Thymus (tissue), 11 donors: ENCODE results near the gene ADGRB3. TPM values are rescaled to one million over a fixed set of nuclear protein-coding genes. Genes with fewer than 3 reads are reported as not detected.

Source experiments
- DNase-seq, 9 donors: peaks; one replicate each; pipeline ENCODE4 v3.0.0-alpha.2; 2013; ENCODE audit warnings: low spot score in 9 of 9, low read depth in 6 of 9, missing footprints in 1 of 9
- H3K27ac ChIP-seq, 2 donors: one replicate each; pipeline ENCODE4 v1.5.1; 2013; ENCODE audit warnings: control low read depth in 1 of 2, low read depth in 1 of 2, low read length in 1 of 2, mild to moderate bottlenecking in 1 of 2, moderate library complexity in 1 of 2
- H3K27me3 ChIP-seq, 2 donors: one replicate each; pipeline ENCODE4 v1.5.1; 2013; ENCODE audit warnings: low read length in 1 of 2; ENCODE audit not compliant: control insufficient read depth in 2 of 2, insufficient read depth in 1 of 2
- H3K36me3 ChIP-seq, 2 donors: one replicate each; pipeline ENCODE4 v1.5.1; 2013; ENCODE audit warnings: low read length in 1 of 2, mild to moderate bottlenecking in 1 of 2, moderate library complexity in 1 of 2; ENCODE audit not compliant: control insufficient read depth in 2 of 2, insufficient read depth in 2 of 2
- H3K4me1 ChIP-seq, 2 donors: one replicate each; pipeline ENCODE4 v1.5.1; 2013; ENCODE audit warnings: low read length in 2 of 2; ENCODE audit not compliant: control insufficient read depth in 2 of 2, insufficient read depth in 2 of 2
- H3K4me3 ChIP-seq, 2 donors: one replicate each; pipeline ENCODE4 v1.5.1; 2013; ENCODE audit warnings: low read length in 2 of 2, control low read depth in 1 of 2, mild to moderate bottlenecking in 1 of 2
- H3K9me3 ChIP-seq, 2 donors: one replicate each; pipeline ENCODE4 v1.5.1; 2013; ENCODE audit warnings: low read length in 1 of 2, mild to moderate bottlenecking in 1 of 2; ENCODE audit not compliant: control insufficient read depth in 2 of 2, insufficient read depth in 1 of 2
- WGBS: extraction: QIAGEN DNeasy Blood & Tissue Kit; methylation state at CpG from one replicate; pipeline ENCODE4 v1.1.7; 2013; 5-methylcytosine and 5-hydroxymethylcytosine counted together
- polyA plus RNA-seq: library from polyadenylated mRNA; stranded (reverse); fragments of 200-250 nt; gene quantifications from one replicate; pipeline ENCODE4 v1.2.3, GENCODE V29; 2013
- total RNA-seq: library from RNA; stranded (reverse); fragments of 120-200 nt; gene quantifications from one replicate; pipeline ENCODE4 v1.2.4, GENCODE V29; 2013
- donor health status: healthy.

ADGRB3 gene
- total and polyA plus RNA-seq, 2 donors = 0.09 TPM

GRCh38 chr6:68639826-68640490, 4.9 kb downstream of the ADGRB3 start:
- WGBS = 33% methylated on average over 13 of the region's 13 CpGs
- Histone ChIP-seq H3K27me3 (peaks cover 17 to 31% of the 10 kb centered on the region in 2 donors), H3K4me1 (peaks cover 0 to 7% of the 10 kb centered on the region in 2 donors), H3K4me3 (no peak overlapping the region), H3K27ac (no peak overlapping the region), H3K36me3 (no peaks in the 10 kb centered on the region), H3K9me3 (no peaks in the 10 kb centered on the region)
- no peak for DNase-seq

- peaks cover 12 to 27% of the 10 kb centered on the region in 2 donors for H3K27me3 ChIP-seq
- WGBS = 17% methylated on average over 3 of the region's 3 CpGs
- H3K4me3 ChIP-seq = no peak overlapping the region
- no peak for DNase-seq
- H3K4me1 ChIP-seq = peaks cover 0 to 5% of the 10 kb centered on the region in 2 donors
- no peaks in the 10 kb centered on the region for H3K9me3 ChIP-seq
- H3K36me3 ChIP-seq = no peaks in the 10 kb centered on the region
- no peak overlapping the region for H3K27ac ChIP-seq
Observed at GRCh38 chr6:68640491-68640835, 5.4 kb downstream of the ADGRB3 start.

- no peaks in the 10 kb centered on the region for H3K4me1 ChIP-seq
- no peak for DNase-seq
- H3K27ac ChIP-seq = no peak overlapping the region
- WGBS = 87% methylated on average over 2 of the region's 2 CpGs
- H3K4me3 ChIP-seq = no peak overlapping the region
- H3K9me3 ChIP-seq = no peaks in the 10 kb centered on the region
- H3K27me3 ChIP-seq = peaks cover 5 to 20% of the 10 kb centered on the region in 2 donors
- H3K36me3 ChIP-seq = no peaks in the 10 kb centered on the region
Observed at GRCh38 chr6:68641172-68641571, 6.1 kb downstream of the ADGRB3 start.

- no peaks in the 10 kb centered on the region for H3K36me3 ChIP-seq
- no peak for DNase-seq
- no peak overlapping the region for H3K27ac ChIP-seq
- no peaks in the 10 kb centered on the region for H3K4me1 ChIP-seq
- H3K9me3 ChIP-seq = no peaks in the 10 kb centered on the region
- peaks cover under 1 to 12% of the 10 kb centered on the region in 2 donors for H3K27me3 ChIP-seq
- no peak overlapping the region for H3K4me3 ChIP-seq
Observed at GRCh38 chr6:68642081-68642480, 7.0 kb downstream of the ADGRB3 start.

DNA sequence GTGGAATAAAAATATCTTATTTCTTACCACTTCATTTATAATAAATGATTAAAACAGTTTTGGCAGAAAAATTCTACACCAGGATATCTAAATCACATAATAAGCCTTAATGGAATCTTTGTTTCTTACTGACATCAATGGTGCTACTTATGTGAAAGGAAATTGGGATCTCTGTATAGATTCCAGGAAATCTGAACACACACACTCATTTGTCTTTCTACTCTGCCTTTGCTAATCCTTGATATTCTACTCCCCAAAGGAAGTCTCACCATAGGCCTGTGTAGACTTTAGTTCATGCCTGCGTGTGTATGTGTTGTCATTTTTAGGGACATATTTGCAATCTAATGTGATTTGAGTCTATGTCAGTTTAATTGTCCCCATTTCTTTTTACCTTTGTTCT, 7.9 kb downstream of the ADGRB3 start:
- no peak overlapping the region for H3K27ac ChIP-seq
- H3K4me3 ChIP-seq = no peak overlapping the region
- DNase-seq = no peak
- no peaks in the 10 kb centered on the region for H3K4me1 ChIP-seq
- H3K27me3 ChIP-seq = peaks cover 0 to 4% of the 10 kb centered on the region in 2 donors
- no peaks in the 10 kb centered on the region for H3K36me3 ChIP-seq
- 97% methylated on average over 1 of the region's 1 CpG for WGBS
- H3K9me3 ChIP-seq = no peaks in the 10 kb centered on the region

GRCh38 chr6:68649669-68650068, 14.6 kb downstream of the ADGRB3 start:
- no peaks in the 10 kb centered on the region for H3K27me3 ChIP-seq
- no peaks in the 10 kb centered on the region for H3K9me3 ChIP-seq
- no peaks in the 10 kb centered on the region for H3K4me1 ChIP-seq
- no peaks in the 10 kb centered on the region for H3K36me3 ChIP-seq
- WGBS = 90% methylated on average over 3 of the region's 3 CpGs
- no peak overlapping the region for H3K27ac ChIP-seq
- no peak overlapping the region for H3K4me3 ChIP-seq
- DNase-seq = no peak

DNA sequence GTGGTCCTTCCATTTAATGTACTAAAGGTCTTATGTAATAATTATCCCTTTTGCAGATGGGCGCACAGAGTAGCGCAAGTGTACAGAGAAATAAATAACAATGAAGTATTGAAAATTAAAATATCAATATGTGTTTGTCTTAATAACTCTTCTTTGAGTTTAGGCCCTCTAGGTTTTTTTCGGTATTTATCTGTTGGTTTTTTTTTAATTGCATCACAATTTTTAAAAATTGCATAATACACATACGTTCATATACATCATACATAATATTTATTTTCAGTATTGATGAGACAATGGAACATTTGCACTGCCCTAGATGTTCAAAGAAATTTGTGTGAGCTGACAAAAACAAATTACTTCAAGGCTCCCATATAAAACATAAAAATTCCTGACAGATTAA, 15.1 kb downstream of the ADGRB3 start:
- Histone ChIP-seq H3K36me3 (no peaks in the 10 kb centered on the region), H3K4me3 (no peak overlapping the region), H3K27ac (no peak overlapping the region), H3K9me3 (no peaks in the 10 kb centered on the region), H3K27me3 (no peaks in the 10 kb centered on the region), H3K4me1 (no peaks in the 10 kb centered on the region)
- 97% methylated on average over 4 of the region's 4 CpGs for WGBS
- no peak for DNase-seq

DNA sequence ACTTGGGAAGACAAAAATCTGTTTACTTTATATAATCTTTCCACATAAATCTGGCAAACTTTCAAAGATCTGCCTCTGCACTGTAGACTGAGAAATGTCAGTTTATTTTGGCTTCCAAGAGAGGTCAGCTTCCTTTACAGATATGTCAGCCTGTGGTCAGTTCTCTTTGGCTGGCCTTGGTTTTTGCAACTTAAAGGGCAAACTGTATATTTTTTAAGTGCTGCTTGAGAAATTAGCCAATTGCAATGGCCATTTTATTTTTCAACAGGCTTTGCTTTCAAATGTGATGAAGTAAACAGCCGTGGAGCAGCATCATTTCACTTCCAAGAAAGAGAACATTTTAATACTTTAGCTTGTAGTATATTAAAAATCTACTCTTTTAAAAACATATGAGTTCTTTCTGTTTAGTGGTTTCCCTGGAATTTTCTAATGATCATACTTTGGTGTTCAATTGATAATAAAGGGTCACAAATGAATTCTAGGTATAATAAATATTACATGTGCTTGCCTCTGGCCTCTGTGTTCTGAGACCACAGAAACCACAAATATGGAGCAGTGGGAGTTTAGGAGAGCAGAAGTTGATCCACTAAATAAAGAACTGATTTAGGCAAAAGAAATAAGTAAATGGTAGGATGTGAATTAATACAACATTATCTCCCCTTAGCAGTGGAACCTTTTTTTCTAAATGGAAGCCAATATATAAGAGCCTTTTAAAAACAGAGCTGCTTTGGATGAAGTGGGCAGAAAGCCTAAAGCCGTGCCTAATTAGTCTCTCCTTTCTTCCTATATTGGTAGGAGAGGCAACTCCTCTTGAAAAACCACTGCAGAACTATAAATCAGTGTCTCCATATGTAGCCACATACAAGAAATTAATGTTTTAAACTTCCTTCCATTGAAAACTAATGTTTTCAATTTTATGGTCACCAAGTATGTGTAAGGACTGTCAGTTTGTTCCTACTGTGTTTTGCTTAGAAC, 16.2 kb downstream of the ADGRB3 start:
- DNase-seq = no peak
- no peaks in the 10 kb centered on the region for H3K4me1 ChIP-seq
- H3K4me3 ChIP-seq = no peak overlapping the region
- H3K9me3 ChIP-seq = no peaks in the 10 kb centered on the region
- H3K27ac ChIP-seq = no peak overlapping the region
- WGBS = 53% methylated on average over 2 of the region's 2 CpGs
- no peaks in the 10 kb centered on the region for H3K36me3 ChIP-seq
- H3K27me3 ChIP-seq = no peaks in the 10 kb centered on the region

- no peaks in the 10 kb centered on the region for H3K27me3 ChIP-seq
- H3K9me3 ChIP-seq = no peaks in the 10 kb centered on the region
- DNase-seq = no peak
- no peaks in the 10 kb centered on the region for H3K36me3 ChIP-seq
- no peaks in the 10 kb centered on the region for H3K4me1 ChIP-seq
- no peak overlapping the region for H3K4me3 ChIP-seq
- no peak overlapping the region for H3K27ac ChIP-seq
- WGBS = 96% methylated on average over 6 of the region's 6 CpGs
Observed at GRCh38 chr6:68652117-68652536, 17.0 kb downstream of the ADGRB3 start.
